HCEC 1CT (cell line): Measurements from ENCODE around the gene PARP14.
"Not testable (repeated sequence)": the region's sequence is repeated elsewhere in the genome, so short reads cannot be mapped to it uniquely, and the experiment has no call there.

Experiments used
- DNase-seq: peaks from one replicate; pipeline ENCODE4 v3.0.0-alpha.2; 2017

Gene PARP14, protein sequence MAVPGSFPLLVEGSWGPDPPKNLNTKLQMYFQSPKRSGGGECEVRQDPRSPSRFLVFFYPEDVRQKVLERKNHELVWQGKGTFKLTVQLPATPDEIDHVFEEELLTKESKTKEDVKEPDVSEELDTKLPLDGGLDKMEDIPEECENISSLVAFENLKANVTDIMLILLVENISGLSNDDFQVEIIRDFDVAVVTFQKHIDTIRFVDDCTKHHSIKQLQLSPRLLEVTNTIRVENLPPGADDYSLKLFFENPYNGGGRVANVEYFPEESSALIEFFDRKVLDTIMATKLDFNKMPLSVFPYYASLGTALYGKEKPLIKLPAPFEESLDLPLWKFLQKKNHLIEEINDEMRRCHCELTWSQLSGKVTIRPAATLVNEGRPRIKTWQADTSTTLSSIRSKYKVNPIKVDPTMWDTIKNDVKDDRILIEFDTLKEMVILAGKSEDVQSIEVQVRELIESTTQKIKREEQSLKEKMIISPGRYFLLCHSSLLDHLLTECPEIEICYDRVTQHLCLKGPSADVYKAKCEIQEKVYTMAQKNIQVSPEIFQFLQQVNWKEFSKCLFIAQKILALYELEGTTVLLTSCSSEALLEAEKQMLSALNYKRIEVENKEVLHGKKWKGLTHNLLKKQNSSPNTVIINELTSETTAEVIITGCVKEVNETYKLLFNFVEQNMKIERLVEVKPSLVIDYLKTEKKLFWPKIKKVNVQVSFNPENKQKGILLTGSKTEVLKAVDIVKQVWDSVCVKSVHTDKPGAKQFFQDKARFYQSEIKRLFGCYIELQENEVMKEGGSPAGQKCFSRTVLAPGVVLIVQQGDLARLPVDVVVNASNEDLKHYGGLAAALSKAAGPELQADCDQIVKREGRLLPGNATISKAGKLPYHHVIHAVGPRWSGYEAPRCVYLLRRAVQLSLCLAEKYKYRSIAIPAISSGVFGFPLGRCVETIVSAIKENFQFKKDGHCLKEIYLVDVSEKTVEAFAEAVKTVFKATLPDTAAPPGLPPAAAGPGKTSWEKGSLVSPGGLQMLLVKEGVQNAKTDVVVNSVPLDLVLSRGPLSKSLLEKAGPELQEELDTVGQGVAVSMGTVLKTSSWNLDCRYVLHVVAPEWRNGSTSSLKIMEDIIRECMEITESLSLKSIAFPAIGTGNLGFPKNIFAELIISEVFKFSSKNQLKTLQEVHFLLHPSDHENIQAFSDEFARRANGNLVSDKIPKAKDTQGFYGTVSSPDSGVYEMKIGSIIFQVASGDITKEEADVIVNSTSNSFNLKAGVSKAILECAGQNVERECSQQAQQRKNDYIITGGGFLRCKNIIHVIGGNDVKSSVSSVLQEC (N-terminal part only)

DNA sequence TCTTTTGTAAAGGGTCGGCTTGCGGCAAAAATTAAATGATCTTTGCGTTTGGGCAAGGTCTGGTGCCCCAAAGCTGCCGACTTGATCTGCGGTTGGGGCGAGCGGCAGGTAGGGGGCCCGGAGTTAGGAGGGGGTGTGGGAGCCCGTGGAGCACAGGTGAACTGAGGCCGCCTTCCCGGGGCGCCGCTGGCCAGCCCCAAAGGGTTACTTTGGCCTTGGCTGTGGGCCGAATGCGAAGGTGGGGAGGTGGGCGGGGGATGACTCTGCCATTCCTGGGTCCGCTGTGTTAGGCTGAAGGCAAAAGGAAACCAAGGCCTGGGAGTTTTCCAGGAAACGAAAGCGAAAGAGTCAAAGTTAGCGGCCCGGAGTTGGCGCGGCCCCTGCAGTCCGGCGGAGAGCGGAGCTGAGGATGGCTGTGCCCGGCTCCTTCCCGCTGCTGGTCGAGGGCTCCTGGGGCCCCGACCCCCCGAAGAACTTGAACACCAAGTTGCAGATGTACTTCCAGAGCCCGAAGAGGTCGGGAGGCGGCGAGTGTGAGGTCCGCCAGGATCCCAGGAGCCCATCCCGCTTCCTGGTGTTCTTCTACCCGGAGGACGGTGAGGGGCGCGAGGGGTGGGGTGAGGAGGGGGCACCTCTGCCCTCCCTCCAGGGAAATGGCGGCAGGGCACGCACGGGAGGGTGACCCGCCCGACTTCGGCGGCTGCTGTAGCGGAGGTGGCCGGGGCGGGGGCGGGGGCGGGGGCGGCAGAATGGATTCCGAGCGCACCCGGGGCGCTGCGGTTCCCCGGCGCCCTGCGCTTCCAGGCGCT lies at the start of gene PARP14:
Gene PARP14, plus strand, starts transcription at position 365 of the 809 bp plus-strand sequence. Its CDS starts 45 bp downstream, at position 410.
- DNase-seq = peak; percentile 71

- peak; percentile 38 for DNase-seq
Measured at GRCh38 chr3:122635789-122636188, 44.9 kb upstream of the PARP14 start.

GRCh38 chr3:122636697-122637096 lies 43.9 kb upstream of the PARP14 start:
- DNase-seq = no peak

GRCh38 chr3:122640437-122640999 lies 40.1 kb upstream of the PARP14 start:
- peak; percentile 12 for DNase-seq

- DNase-seq = no peak
Measured at GRCh38 chr3:122642935-122643334, 37.7 kb upstream of the PARP14 start.

GRCh38 chr3:122646146-122646988 lies 34.3 kb upstream of the PARP14 start:
- no peak for DNase-seq

- not testable (repeated sequence) for DNase-seq
Measured at GRCh38 chr3:122651233-122651907, 29.3 kb upstream of the PARP14 start.

- DNase-seq = not testable (repeated sequence)
Measured at GRCh38 chr3:122651962-122652361, 28.7 kb upstream of the PARP14 start.

DNA sequence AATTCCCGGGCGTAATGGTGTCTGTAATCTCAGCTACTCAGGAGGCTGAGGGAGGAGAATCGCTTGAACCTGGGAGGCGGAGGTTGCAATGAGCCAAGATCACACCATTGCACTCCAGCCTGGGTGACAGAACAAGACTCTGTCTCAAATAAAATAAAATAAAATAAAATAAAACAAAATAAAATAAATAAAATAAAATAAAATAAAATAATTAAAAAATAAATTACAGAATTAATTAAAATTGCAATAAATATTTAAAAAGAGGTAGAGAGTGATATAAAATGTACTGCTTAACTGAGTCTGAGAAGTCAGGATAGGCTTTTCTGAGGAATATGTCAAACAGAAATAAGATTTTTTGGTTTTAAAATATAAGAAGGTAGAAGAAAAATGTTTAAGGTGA lies 22.3 kb upstream of the PARP14 start:
- DNase-seq = not testable (repeated sequence)

- no peak for DNase-seq
Measured at GRCh38 chr3:122660297-122660974, 20.2 kb upstream of the PARP14 start.

- DNase-seq = no peak
Measured at GRCh38 chr3:122661633-122662032, 19.0 kb upstream of the PARP14 start.

DNA sequence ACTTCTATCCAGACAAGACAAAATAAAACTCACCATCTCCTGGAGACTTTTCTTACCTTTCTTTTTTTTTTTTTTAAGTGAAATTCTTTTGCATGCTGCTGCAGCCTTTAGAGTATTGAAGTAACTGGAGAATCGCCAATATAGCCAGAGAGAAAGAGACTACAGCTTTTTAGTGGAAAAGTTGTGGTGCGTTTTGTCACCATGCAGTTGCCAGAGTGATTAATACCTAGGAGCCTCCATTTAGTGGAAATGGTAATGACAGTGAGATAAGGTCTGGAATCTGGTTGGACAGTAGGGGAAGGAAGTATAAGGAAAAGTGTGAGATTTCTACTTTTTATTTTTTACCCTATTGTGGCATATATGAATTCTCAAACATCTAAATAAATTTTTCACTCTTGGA lies 18.1 kb upstream of the PARP14 start:
- DNase-seq = no peak

GRCh38 chr3:122665226-122665786 lies 15.3 kb upstream of the PARP14 start:
- no peak for DNase-seq

DNA sequence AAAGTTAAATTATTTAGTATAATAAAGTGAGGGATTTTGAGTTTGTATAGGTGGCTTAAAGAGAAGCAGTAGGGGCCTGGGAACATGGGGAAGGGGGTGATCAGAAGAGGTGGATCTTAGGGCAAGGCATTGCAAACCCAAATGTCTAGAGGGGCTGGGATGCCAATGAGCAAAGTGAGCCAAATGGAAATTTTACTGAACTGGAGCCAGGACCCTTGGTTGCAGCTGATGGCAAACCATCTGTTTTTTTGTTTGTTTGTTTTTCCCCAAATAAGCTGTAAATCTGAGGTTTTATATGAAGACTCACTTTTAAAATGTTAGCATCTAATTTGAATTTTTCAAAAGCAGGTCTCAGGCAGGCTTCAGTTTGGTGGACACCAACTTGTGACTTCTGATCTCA lies 14.8 kb upstream of the PARP14 start:
- DNase-seq = no peak

- peak; percentile 75 for DNase-seq
Measured at GRCh38 chr3:122668930-122669730, 11.5 kb upstream of the PARP14 start.

- DNase-seq = no peak
Measured at GRCh38 chr3:122671553-122671952, 9.1 kb upstream of the PARP14 start.

DNA sequence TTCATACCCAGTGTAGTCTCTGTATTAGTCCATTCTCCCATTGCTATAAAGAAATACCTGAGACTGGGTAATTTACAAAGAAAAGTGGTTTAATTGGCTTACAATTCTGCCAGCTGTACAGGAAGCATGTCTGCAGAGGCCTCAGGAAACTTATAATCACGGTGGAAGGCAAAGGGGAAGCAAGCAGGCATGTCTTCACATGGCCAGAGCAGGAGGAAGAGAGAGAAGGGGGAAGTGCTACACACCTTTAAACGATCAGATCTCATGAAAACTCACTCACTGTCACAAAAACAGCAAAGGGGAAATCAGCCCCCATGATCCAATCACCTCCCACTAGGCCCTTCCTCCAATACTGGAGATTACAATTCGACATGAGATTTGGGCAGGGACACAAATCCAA lies 6.3 kb upstream of the PARP14 start:
- DNase-seq = no peak

GRCh38 chr3:122676759-122677158 lies 3.9 kb upstream of the PARP14 start:
- no peak for DNase-seq
